Sigmoid colon (tissue), 7 donors: ENCODE results near the gene RAD54L2. TPM values are rescaled to one million over a fixed set of nuclear protein-coding genes. Genes with fewer than 3 reads are reported as not detected.

ENCODE experiments used
- polyA plus RNA-seq, 3 donors: library from polyadenylated mRNA; stranded (reverse); fragments of 200-250 nt; gene quantifications; one replicate each; pipeline ENCODE4 v1.2.3, GENCODE V29; 2013
- total RNA-seq, 4 donors: library from RNA; depleted of rRNA; stranded (reverse); fragments of >200 nt; gene quantifications; one replicate each; pipeline ENCODE4 v1.1.0, GENCODE V29; 2016
- donor health status: healthy with polysubstance abuse.
- donor health status: Bipolar disorder and iron deficiency.
- donor health status: healthy.

Gene RAD54L2
- total and polyA plus RNA-seq, 7 donors = 0.60 to 33.0 (median 15.7) TPM

Other genes starting within 250 kb of the RAD54L2 start
- 10 to 100 TPM; 12.2 to 26.2 (median 20.5) TPM for gene MANF, start 153.4 kb upstream of the RAD54L2 start, total RNA-seq
- gene MANF, start 153.4 kb upstream of the RAD54L2 start, polyA plus RNA-seq = 100 to 1,000 TPM in 1 of 3 donors, 10 to 100 TPM in 2; 16.8 to 138 (median 28.2) TPM
- gene RBM15B, start 147.4 kb upstream of the RAD54L2 start, total RNA-seq = 10 to 100 TPM; 18.9 to 29.5 (median 23.9) TPM
- gene RBM15B, start 147.4 kb upstream of the RAD54L2 start, polyA plus RNA-seq = 10 to 100 TPM in 2 of 3 donors, 1 to 10 TPM in 1; 9.6 to 19.5 (median 11.6) TPM
- gene DCAF1, start 38.7 kb upstream of the RAD54L2 start, total RNA-seq = 10 to 100 TPM; 16.4 to 20.6 (median 19.1) TPM
- 10 to 100 TPM in 1 of 3 donors, 1 to 10 TPM in 2; 4.2 to 13.9 (median 4.8) TPM for gene DCAF1, start 38.7 kb upstream of the RAD54L2 start, polyA plus RNA-seq
- 10 to 100 TPM; 43.2 to 72.4 (median 70.2) TPM for gene TEX264, start 132.5 kb downstream of the RAD54L2 start, total RNA-seq
- gene TEX264, start 132.5 kb downstream of the RAD54L2 start, polyA plus RNA-seq = 10 to 100 TPM; 23.4 to 79.7 (median 30.7) TPM
- gene GRM2, start 168.3 kb downstream of the RAD54L2 start, total RNA-seq = 1 to 10 TPM in 1 of 4 donors, under 1 TPM in 2, not detected in 1; under 0.01 to 1.3 (median 0.14) TPM
- gene GRM2, start 168.3 kb downstream of the RAD54L2 start, polyA plus RNA-seq = under 1 TPM in 1 of 3 donors, not detected in 2; 0.13 TPM
- gene IQCF6, start 240.5 kb downstream of the RAD54L2 start, total RNA-seq = not detected
- not detected for gene IQCF6, start 240.5 kb downstream of the RAD54L2 start, polyA plus RNA-seq